CD4-positive, alpha-beta T cell (primary cell): ENCODE data around the gene TTLL11. TPM values are rescaled to one million over a fixed set of nuclear protein-coding genes. Genes with fewer than 3 reads are reported as not detected.

ENCODE experiments used
- ATAC-seq: fragments of 200-7000 bp; cut with Tn5 transposase; one replicate; pipeline ENCODE4 v1.10.0; 2022; ENCODE audit warnings: mild to moderate bottlenecking; ENCODE audit not compliant: poor library complexity
- CTCF ChIA-PET: fragments of 350-600 bp; sonication (Branson Sonifier 250); formaldehyde crosslinking; loops from one replicate; lab custom pipeline; 2021; ENCODE audit warnings: antibody characterized with exemption, inconsistent platforms; lab: Charles Lee
- POLR2A ChIA-PET: fragments of 350-600 bp; sonication (Branson Sonifier 250); formaldehyde crosslinking; loops from one replicate; lab custom pipeline; 2021; ENCODE audit warnings: antibody characterized with exemption, inconsistent platforms; lab: Charles Lee
- DNase-seq, 14 experiments: peaks; one replicate each; pipeline ENCODE4 v3.0.0-alpha.2; 2013 to 2020; ENCODE audit warnings: mixed read lengths in 2 of 14
- H3K27ac ChIP-seq, 2 donors: one replicate each; pipeline versions ENCODE4 v1.5.1 to v1.7.0; 2013; ENCODE audit warnings: low read length in 2 of 2, low read depth in 1 of 2, mild to moderate bottlenecking in 1 of 2
- H3K27me3 ChIP-seq, 2 experiments: 1 replicate in 1 of 2; 2 replicates in 1 of 2; pipeline versions ENCODE4 v1.6.1 to v1.7.0; 2013; ENCODE audit warnings: low read length in 2 of 2, control low read depth in 1 of 2, mild to moderate bottlenecking in 1 of 2, moderate library complexity in 1 of 2; ENCODE audit not compliant: insufficient read depth in 2 of 2, control insufficient read depth in 1 of 2
- H3K36me3 ChIP-seq: one replicate; pipeline ENCODE4 v1.6.1; 2013; ENCODE audit warnings: low read length, control low read depth; ENCODE audit not compliant: insufficient read depth
- H3K4me1 ChIP-seq: one replicate; pipeline ENCODE4 v1.6.1; 2013; ENCODE audit warnings: low read length, control low read depth; ENCODE audit not compliant: insufficient read depth
- H3K4me3 ChIP-seq: one replicate; pipeline ENCODE4 v1.5.1; 2013; ENCODE audit warnings: mild to moderate bottlenecking, low read length, moderate library complexity
- H3K9me3 ChIP-seq, 2 experiments: 1 replicate in 1 of 2; 2 replicates in 1 of 2; pipeline versions ENCODE4 v1.6.1 to v1.7.0; 2013; ENCODE audit warnings: low read length in 2 of 2, mild to moderate bottlenecking in 2 of 2, control low read depth in 1 of 2, moderate library complexity in 1 of 2; ENCODE audit not compliant: control insufficient read depth in 1 of 2, insufficient read depth in 1 of 2
- H3K27ac Mint-ChIP-seq: one replicate; pipeline ENCODE4 v1.8.0; 2020; ENCODE audit warnings: mixed read lengths
- H3K27me3 Mint-ChIP-seq: one replicate; pipeline ENCODE4 v1.8.0; 2021; ENCODE audit warnings: mixed read lengths
- H3K36me3 Mint-ChIP-seq: one replicate; pipeline ENCODE4 v1.8.0; 2021; ENCODE audit warnings: low read depth, mixed read lengths
- H3K4me1 Mint-ChIP-seq: one replicate; pipeline ENCODE4 v1.8.0; 2021; ENCODE audit warnings: low read depth, mixed read lengths
- H3K4me3 Mint-ChIP-seq: one replicate; pipeline ENCODE4 v1.8.0; 2020; ENCODE audit warnings: mild to moderate bottlenecking, mixed read lengths
- H3K9me3 Mint-ChIP-seq: one replicate; pipeline ENCODE4 v1.8.0; 2020; ENCODE audit warnings: mixed read lengths
- CTCF ChIP-seq: fragments of 200-600 bp; IDR thresholded peaks from one replicate; pipeline ENCODE4 v1.8.0; 2022; ENCODE audit warnings: antibody characterized with exemption, mild to moderate bottlenecking
- intact Hi-C, 2 experiments: fragments of 100-400 bp; cut with DNase I in 1 of 2; cut with micrococcal nuclease in 1 of 2; formaldehyde crosslinking; loops; one replicate each; pipeline versions ENCODE4 v1.15.1 to v1.9.0; 2023 to 2025; cut with DNase I, micrococcal nuclease
- total RNA-seq, 174 experiments: library from RNA in 2 of 174; stranded (reverse) in 2 of 174; gene quantifications; one replicate each; pipeline ENCODE4 v1.2.3 and lab custom pipeline; 2021 to 2026

The TTLL11 gene
- total RNA-seq, 2 experiments from 2014 or later, result 1.6 to 2.3 TPM

- no peaks in the 10 kb centered on the region for H3K27me3 Mint-ChIP-seq
- no peaks in the 10 kb centered on the region for H3K36me3 Mint-ChIP-seq
- Histone ChIP-seq H3K9me3 (no peaks in the 10 kb centered on the region), H3K27ac (no peak overlapping the region), H3K4me1 (no peaks in the 10 kb centered on the region), H3K4me3 (no peak overlapping the region), H3K36me3 (no peaks in the 10 kb centered on the region), H3K27me3 (no peaks in the 10 kb centered on the region)
- POLR2A ChIA-PET, result no interaction called here
- no peak for TF ChIP-seq CTCF
- CTCF ChIA-PET, result no interaction called here
- H3K4me3 Mint-ChIP-seq, result no peak overlapping the region
- H3K9me3 Mint-ChIP-seq, result no peaks in the 10 kb centered on the region
- no peaks in the 10 kb centered on the region for H3K4me1 Mint-ChIP-seq
- no peak overlapping the region for H3K27ac Mint-ChIP-seq
- DNase-seq (no peak), ATAC-seq (no peak)
- intact Hi-C loops, result no loop called here
These were observed 97.1 kb downstream of the TTLL11 start for GRCh38 chr9:121995997-121996396.

DNA sequence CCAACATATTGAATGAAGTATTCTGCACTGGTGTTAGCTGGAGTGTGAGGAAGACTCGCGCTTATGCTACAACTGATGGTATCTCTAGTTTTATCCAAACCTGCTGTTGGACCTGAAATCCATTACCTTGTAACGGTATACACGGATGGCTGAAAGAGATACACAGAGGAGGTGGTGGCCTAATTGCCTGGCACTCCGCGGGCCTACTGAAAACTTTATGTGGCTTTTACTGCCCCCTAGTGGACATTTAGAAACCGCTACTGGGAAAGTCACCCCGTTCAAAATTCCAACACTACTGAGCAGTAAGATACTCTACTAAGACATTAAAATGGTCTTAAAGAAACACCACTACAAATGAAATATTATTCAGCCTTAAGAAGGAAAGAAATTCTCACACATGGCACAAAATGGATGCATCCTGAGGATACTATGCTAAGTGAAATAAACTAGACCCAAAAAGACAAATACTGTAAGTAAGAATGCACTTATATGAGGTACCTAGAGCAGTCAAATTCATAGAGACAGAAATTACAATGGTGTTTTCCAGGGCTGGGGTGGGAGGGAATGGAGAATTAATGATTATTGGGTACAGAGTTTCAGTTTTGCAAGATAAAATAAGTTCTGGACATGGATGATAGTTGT, 100.4 kb downstream of the TTLL11 start:
- Mint-ChIP-seq H3K4me3 (no peak overlapping the region), H3K36me3 (peaks cover 11% of the 10 kb centered on the region), H3K27me3 (no peaks in the 10 kb centered on the region), H3K4me1 (no peaks in the 10 kb centered on the region), H3K9me3 (no peaks in the 10 kb centered on the region), H3K27ac (no peak overlapping the region)
- POLR2A ChIA-PET, result no interaction called here
- peak in 10 of 14 experiments; percentile 3 to 70 (median 20) for DNase-seq
- Histone ChIP-seq H3K27ac (no peak overlapping the region), H3K4me3 (no peak overlapping the region), H3K9me3 (no peaks in the 10 kb centered on the region), H3K4me1 (no peaks in the 10 kb centered on the region), H3K27me3 (no peaks in the 10 kb centered on the region), H3K36me3 (no peaks in the 10 kb centered on the region)
- TF ChIP-seq CTCF, result peak; percentile 86
- CTCF ChIA-PET, result interaction anchor here (0.7 kb wide), 1 partner anchor 447 kb away, joined by 3 read pairs; no protein-coding TSS in a partner anchor
- intact Hi-C loops, result loop anchor here (1.0 to 5.0 kb wide), 6 partner anchors 248 to 1235 kb away; no protein-coding TSS in a partner anchor
- no peak for ATAC-seq

- Mint-ChIP-seq H3K27me3 (no peaks in the 10 kb centered on the region), H3K4me3 (no peak overlapping the region), H3K36me3 (peaks cover 13% of the 10 kb centered on the region), H3K9me3 (no peaks in the 10 kb centered on the region), H3K4me1 (no peaks in the 10 kb centered on the region), H3K27ac (no peak overlapping the region)
- CTCF ChIA-PET, result no interaction called here
- H3K9me3 ChIP-seq, result no peaks in the 10 kb centered on the region
- H3K27me3 ChIP-seq, result no peaks in the 10 kb centered on the region
- intact Hi-C loops, result loop anchor here (5.0 kb wide), 2 partner anchors 304 to 1234 kb away; no protein-coding TSS in a partner anchor
- no peaks in the 10 kb centered on the region for H3K36me3 ChIP-seq
- no peaks in the 10 kb centered on the region for H3K4me1 ChIP-seq
- no peak overlapping the region for H3K27ac ChIP-seq
- no peak for TF ChIP-seq CTCF
- no peak for ATAC-seq
- H3K4me3 ChIP-seq, result no peak overlapping the region
- POLR2A ChIA-PET, result interaction anchor here (1.0 kb wide), 1 partner anchor 241 kb away, joined by 3 read pairs; no protein-coding TSS in a partner anchor
- DNase-seq, result no peak
These were observed 101.8 kb downstream of the TTLL11 start for GRCh38 chr9:121991307-121991661.
